Measurements from ENCODE around the gene KRT4.
"Not testable (repeated sequence)": the region's sequence is repeated elsewhere in the genome, so short reads cannot be mapped to it uniquely, and the experiment has no call there.

Gene KRT4

GRCh38 chr12:52772772-52773171 lies 41.1 kb downstream of the KRT4 start:
- no peak for DNase-seq (ENCODE audit: low spot score)

- no peak for DNase-seq (ENCODE audit: low spot score)
Observed at GRCh38 chr12:52772188-52772587, 41.7 kb downstream of the KRT4 start.

- DNase-seq (ENCODE audit: low spot score) = no peak
Observed at GRCh38 chr12:52771505-52771904, 42.4 kb downstream of the KRT4 start.

- DNase-seq (ENCODE audit: low spot score) = no peak
Observed at GRCh38 chr12:52771088-52771487, 42.8 kb downstream of the KRT4 start.

- no peak for DNase-seq (ENCODE audit: low spot score)
Observed at GRCh38 chr12:52769946-52770345, 44.0 kb downstream of the KRT4 start.

- DNase-seq (ENCODE audit: low spot score) = no peak
Observed at GRCh38 chr12:52769354-52769753, 44.6 kb downstream of the KRT4 start.

- DNase-seq (ENCODE audit: low spot score) = no peak
Observed at GRCh38 chr12:52768479-52769200, 45.3 kb downstream of the KRT4 start.

GRCh38 chr12:52767427-52767826 lies 46.5 kb downstream of the KRT4 start:
- no peak for DNase-seq (ENCODE audit: low spot score)

GRCh38 chr12:52767020-52767379 lies 46.9 kb downstream of the KRT4 start:
- no peak for DNase-seq (ENCODE audit: low spot score)

- DNase-seq (ENCODE audit: low spot score) = no peak
Observed at GRCh38 chr12:52766351-52767019, 47.4 kb downstream of the KRT4 start.

GRCh38 chr12:52765702-52766101 lies 48.2 kb downstream of the KRT4 start:
- DNase-seq (ENCODE audit: low spot score) = no peak

GRCh38 chr12:52763991-52764390 lies 49.9 kb downstream of the KRT4 start:
- DNase-seq (ENCODE audit: low spot score) = no peak

GRCh38 chr12:52763036-52763659 lies 50.8 kb downstream of the KRT4 start:
- no peak for DNase-seq (ENCODE audit: low spot score)

- DNase-seq (ENCODE audit: low spot score) = no peak
Observed at GRCh38 chr12:52761802-52762201, 52.1 kb downstream of the KRT4 start.

GRCh38 chr12:52761218-52761617 lies 52.7 kb downstream of the KRT4 start:
- not testable (repeated sequence) for DNase-seq (ENCODE audit: low spot score)

- DNase-seq (ENCODE audit: low spot score) = no peak
Observed at GRCh38 chr12:52760623-52761022, 53.3 kb downstream of the KRT4 start.

GRCh38 chr12:52759695-52760094 lies 54.2 kb downstream of the KRT4 start:
- DNase-seq (ENCODE audit: low spot score) = no peak

- no peak for DNase-seq (ENCODE audit: low spot score)
Observed at GRCh38 chr12:52759218-52759617, 54.7 kb downstream of the KRT4 start.

GRCh38 chr12:52757449-52758176 lies 56.3 kb downstream of the KRT4 start:
- no peak for DNase-seq (ENCODE audit: low spot score)

All from CD4-positive, alpha-beta T cell treated with Interleukin-2 at 100 ng/mL for 4 hours (primary cell).